SKM-1 treated with dmso at 0.1 percent for 144 hours (cell line): ENCODE results near the gene HOXA3.

ENCODE experiments used
- DNase-seq: peaks from one replicate; lab custom pipeline; 2025; ENCODE audit not compliant: unreplicated experiment; lab: John Stamatoyannopoulos, UW

HOXA3 gene

DNA sequence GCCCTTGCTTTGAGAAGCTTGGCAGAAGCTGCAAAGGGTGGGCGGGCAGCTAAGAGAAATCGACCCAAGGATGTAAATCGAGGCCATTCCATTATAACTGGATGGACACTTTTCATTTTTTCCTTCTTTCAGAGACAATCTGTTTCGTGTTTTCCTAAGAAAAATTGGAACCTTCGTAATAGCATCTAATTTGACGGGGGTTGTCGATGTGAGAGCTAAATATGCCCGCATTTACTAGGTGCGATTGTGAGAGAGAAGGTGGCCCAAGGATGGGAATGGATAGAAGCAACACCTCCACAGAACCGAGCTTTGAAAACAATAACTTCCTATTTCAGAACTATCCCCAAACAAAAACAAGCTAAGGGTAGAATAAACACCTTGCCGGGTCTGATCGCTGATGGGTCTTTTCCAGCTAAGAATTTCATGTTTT is 21.0 kb downstream of the HOXA3 start:
- no peak for DNase-seq

DNA sequence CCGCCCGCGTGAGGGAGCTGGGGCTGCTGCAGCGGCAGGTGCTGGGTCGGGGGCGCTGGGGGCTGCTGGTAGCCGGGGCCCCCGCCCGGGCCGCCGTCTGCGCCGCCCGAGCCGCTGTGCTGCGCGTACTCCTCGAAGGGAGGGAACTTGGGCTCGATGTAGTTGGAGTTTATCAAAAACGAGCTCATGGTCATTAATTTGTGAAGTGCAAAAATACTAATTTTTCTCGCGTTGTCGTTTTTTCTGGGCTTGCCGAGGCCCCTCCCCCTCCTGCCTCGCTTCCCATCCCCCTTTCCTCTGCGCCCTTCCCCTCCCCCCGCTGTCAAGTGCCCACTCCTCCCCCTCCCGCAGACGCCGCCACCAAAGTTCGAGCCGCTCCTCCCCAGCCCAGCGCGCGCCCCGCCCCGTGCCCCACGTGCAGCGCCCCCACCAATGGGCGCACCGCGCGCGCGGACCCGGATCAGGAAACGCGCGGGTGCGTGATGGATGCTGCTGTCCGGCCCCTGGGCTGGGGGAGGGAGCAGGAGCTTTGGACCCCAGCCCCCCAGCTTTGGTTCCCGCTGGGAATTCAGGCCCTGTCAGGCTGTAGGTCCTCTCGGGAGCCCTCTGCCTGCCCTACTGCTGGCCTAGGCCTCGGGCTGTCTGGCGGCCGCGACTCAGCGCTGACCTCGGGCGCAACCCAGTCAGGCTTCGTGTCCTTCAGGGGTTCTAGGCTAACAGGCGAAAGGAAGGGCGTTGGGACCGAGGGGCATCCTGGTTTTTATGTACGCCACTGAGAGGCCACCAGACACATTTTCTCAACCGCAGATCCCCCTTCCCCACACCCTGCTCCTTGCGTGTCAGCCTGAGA is 21.6 kb downstream of the HOXA3 start, which contains the start of gene HOXA4:
TSS of gene HOXA4 (minus strand) at position 218 of the 850 bp plus-strand sequence. CDS start at position 194, 24 bp downstream.
- DNase-seq, result peak; percentile 62

- peak; percentile 14 for DNase-seq
These were observed 22.4 kb downstream of the HOXA3 start for GRCh38 chr7:27129729-27130539.

- DNase-seq, result no peak
These were observed 23.3 kb downstream of the HOXA3 start for GRCh38 chr7:27128776-27129728.

DNA sequence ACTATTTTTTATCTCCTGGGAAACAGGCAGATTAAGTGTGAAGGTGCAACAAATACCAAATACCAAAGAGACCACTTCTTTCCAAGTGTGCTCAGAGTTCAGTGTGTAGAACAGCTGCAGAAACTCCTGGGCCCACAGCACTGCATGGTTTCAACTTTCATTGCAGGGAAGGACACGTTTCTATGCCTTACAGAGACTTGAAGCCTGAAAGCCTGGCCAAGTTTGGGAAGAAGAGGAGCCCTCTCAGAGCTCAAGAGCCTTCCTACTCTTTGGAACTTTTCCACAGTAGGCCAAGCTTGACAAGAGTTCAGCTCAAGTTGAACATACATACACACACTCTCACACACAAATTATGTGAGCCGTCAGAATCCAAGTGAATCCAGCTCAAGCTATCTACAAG is 24.3 kb downstream of the HOXA3 start:
- no peak for DNase-seq

- no peak for DNase-seq
These were observed 25.6 kb downstream of the HOXA3 start for GRCh38 chr7:27126596-27127327.

DNA sequence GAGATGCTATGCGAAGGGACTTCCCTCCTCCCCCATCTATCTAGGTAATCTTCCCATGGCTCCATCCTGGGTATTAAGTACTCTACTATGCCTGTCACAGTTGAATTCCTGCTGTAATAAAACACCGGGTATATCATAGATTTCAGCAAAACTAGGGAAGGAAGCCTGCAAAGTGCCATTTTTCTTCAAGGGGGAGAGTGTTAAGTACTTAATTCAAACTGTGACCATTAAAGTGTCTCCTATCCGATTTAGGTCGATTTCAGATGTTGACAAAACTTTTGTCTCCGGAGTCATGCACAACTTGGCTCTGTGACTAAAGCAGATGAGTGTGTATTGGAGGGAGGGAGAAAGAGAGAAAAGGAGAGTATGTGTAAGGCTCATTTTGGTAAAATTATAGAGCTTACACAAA is 26.4 kb downstream of the HOXA3 start:
- no peak for DNase-seq

GRCh38 chr7:27124902-27125689 is 27.3 kb downstream of the HOXA3 start:
- DNase-seq, result no peak

DNA sequence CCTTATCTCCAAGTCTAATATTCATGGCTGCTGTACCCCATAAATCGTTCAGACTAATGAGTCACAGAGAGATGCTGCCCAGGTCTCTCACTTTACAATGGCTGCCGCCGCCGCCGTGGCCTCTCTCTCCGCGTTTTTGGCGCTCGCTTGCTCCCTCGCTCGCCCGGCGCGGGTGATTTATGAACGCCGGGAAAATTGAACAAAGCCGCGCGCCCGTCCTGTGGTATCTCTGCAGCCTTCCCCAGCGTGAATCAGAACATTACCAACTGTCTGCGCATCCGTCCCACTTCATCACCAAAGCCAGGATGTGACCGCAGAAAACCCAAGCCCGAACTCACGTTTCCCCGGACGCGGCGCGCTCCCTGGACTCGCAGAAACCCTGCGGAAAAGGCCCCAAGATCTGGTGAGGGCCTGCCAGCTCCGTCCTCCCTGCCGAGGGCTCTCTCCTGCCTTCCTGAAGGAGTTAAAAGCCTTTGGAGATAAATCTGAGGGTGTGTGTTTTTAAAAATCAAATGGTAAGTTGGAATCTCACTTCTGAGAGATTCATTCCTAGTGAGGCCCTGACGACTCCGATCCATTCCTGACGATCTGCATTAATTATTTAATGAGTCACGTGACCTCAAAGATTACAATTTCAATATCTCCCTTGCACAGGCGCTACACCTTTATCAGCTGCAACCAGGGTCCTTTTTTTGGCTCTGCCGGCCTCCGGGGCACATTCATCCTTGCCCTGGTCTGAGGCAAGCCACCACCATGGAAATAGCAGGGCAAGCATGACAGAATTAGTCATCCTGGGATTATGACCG is 28.1 kb downstream of the HOXA3 start:
- no peak for DNase-seq

DNA sequence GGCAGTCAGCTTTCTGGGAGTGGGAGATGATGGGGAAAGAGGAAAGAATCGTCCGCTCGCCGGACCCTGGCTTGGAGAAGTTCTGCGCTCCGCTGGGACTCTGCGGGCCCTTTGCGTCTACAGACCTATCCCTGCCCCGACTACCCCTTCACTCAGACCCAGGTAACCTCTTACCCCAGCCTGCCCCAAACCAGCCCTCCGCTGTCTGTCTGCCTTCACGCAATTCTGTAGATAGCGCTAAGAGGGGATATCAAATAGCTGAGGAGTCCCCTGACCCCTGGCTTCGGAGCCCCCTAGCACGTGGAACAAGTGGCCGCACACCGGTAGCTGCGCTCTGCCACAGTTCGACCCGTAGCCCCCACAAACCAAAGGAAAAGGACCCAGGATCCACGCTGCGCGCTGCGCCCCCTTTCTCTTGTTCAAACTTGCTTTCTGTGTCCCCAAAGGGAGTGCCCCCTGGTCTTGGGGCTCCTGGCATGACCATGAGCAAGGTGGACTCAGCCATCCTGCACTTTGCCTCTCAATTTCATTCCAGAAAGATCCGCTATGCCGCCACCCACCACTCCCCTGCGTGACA is 28.8 kb downstream of the HOXA3 start:
- no peak for DNase-seq

DNA sequence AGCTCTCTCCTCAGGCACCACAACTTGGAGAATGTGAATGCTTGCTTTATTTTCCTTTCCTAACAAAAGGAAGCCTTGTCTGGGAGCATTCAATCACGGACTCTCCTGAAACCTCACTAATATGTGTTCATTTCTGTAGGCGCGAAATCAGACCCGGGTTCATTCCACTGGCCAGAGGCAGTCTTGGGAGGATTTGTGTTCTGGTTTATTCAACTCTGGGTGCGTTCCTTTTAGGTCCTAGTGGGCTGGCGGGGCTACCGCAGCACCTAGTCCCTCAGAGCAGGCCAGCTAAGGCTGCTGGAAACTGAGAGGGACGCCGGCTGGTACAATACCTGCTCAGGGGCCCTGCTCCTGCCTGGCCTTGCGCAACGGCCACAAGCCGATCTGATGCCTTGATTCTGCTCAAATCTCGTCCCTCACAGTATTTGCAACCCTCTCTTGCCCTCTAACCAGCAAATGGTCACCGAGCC is 29.3 kb downstream of the HOXA3 start:
- peak; percentile 6 for DNase-seq

DNA sequence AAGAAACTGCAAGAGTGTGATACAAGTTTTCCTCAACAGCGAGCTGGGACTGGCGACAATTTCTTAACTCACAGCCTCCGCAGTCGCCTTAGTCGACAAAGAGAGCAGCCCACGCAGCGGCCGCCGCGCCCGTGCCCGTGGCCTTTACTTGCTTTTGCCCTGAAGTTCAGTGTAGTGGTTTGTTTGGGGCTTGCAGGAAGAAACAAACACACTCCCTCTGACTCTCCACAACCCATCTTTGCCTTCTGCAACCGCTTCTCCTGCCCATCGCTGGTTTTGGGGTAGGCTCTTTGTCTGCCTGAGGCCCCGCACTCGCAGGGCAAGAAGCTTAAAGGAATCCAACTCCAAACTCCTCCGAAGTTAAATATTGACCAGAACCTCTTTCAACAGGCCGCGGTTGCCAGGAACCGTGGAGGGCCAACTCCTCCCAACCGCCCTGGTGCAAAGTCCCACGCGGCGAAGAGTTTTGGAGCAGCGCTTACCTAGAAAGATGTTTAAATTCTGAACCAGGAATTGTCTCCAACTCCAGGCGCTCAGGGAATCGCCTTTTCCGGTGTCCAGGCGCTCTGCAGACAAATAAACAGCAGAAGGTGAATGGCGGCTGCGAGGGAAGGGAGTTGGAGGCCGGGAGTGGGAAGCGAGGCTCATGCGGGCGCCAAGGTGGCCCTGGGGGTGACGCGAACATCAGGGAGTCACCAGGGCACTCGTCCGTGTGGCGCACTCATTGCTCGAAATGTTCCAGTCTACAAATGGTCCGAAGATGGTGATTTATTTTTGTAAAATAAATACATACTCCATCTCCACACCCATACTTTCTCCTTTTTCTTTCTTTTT is 30.1 kb downstream of the HOXA3 start:
- no peak for DNase-seq

GRCh38 chr7:27121684-27122076 is 30.7 kb downstream of the HOXA3 start:
- no peak for DNase-seq

GRCh38 chr7:27119412-27119911 is 32.9 kb downstream of the HOXA3 start:
- DNase-seq, result no peak

GRCh38 chr7:27118580-27118979 is 33.8 kb downstream of the HOXA3 start:
- no peak for DNase-seq

- DNase-seq, result no peak
These were observed 34.4 kb downstream of the HOXA3 start for GRCh38 chr7:27117887-27118491.
